Left cardiac atrium (tissue), 4 donors: ENCODE results near the gene SPTBN5. TPM values are rescaled to one million over a fixed set of nuclear protein-coding genes. Genes with fewer than 3 reads are reported as not detected.

Experiments
- ATAC-seq, 2 donors: fragments of 200-7000 bp; cut with Tn5 transposase; one replicate each; pipeline ENCODE4 v1.9.1; 2020; ENCODE audit warnings: mild to moderate bottlenecking in 2 of 2, moderate library complexity in 2 of 2
- DNase-seq: peaks from one replicate; pipeline ENCODE4 v3.0.0-alpha.2; 2020
- intact Hi-C, 2 donors: fragments of 100-400 bp; cut with DNase I; formaldehyde crosslinking; loops; one replicate each; pipeline versions ENCODE4 v1.14.1 to v1.15.1; 2022 to 2023
- microRNA-seq, 2 donors: library from miRNA; unstranded; fragments of <30 nt; microRNA quantifications; one replicate each; pipeline ENCODE4 v1.2.0, GENCODE V29; 2020
- total RNA-seq, 2 donors: library from RNA; stranded (reverse); fragmentation: NEBNext Ultra II Directional; extraction: Animal tissue kit (Norgen Biotek cat#: 25700); gene quantifications; one replicate each; pipeline ENCODE4 v1.2.1, GENCODE V29; 2021
- donor health status: DM: no; HTN: yes; CAD: no.
- donor health status: DM: no; HTN: yes; CAD: no; lungs with severe emphysema.
- donor health status: DM: yes; HTN: yes; CAD: no.
- donor health status: Dilated cardiomyopathy.

The SPTBN5 gene
- total RNA-seq, 2 donors from 2014 or later, result 1.7 to 2.5 TPM

- intact Hi-C loops, result no loop called here
- DNase-seq, result no peak
- peak in 1 of 2 donors; percentile 13 for ATAC-seq
These were observed 88.8 kb downstream of the SPTBN5 start for GRCh38 chr15:41804916-41805666.

DNA sequence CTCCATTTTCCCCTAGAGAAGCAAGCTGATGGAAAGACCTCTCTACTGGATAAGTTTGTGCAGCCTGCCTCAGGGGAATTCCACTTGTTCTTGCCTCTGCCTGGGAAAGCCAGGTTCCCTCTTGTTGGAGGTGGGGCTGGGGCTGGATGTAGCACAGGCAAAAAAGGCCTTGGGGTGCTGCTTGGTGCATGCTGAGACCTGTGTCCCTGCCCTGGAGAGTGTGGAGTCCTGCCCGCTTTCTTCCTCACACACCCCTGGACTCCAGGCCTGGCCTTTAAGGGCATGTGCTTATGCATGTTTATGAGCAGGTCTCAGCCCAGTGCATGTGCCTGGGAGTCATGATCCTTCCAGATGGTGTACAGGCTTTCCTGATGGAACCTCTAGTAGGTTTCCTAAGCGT is 89.5 kb downstream of the SPTBN5 start:
- intact Hi-C loops, result no loop called here

DNA sequence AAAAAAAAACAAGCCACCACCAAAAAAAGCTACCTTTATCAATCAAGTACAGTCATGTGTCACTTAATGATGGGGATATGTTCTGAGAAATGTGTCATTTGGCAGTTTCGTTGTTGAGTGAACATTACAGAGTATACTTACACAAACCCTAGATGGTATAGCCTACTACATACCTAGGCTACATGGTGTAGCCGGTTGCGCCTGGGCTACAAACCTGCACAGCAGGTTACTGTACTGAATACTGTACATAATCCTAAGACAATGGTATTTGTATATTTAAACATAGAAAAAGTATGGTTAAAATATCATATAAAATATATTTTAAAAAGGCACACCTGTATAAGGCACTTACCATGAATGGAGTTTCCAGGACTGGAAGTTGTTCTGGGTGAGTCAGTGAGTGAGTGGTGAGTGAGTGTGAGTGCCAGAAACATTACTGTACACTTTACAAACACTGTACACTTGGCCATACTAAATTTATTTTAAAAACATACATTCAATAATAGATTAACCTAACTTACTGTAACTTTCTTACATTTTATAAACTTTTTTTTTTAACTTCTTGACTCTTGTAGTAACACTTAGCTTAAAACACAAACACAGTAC is 91.9 kb downstream of the SPTBN5 start:
- no peak for ATAC-seq
- DNase-seq, result no peak
- intact Hi-C loops, result no loop called here

More for the DNA sequence above, 89.5 kb downstream of the SPTBN5 start:
- DNase-seq (no peak), ATAC-seq (no peak)

- DNase-seq (no peak), ATAC-seq (no peak)
- intact Hi-C loops, result no loop called here
These were observed 92.7 kb downstream of the SPTBN5 start for GRCh38 chr15:41801185-41801584.

DNA sequence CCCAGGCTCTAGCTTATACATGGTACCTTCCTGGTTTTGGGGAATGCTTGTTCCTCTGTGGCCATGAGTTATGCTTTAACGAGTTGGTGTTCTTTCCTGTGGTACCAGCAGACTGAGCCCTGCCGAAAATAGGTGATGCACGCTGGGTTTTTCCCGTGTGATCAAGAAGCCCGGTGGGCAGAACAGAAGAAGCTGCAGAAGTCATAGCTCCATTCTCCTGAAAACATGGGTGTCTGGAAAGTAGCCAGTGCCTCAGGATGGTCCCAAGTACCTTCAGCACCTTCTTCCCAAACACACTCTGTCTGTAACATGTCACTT is 94.4 kb downstream of the SPTBN5 start:
- intact Hi-C loops, result no loop called here
- ATAC-seq, result no peak

GRCh38 chr15:41798607-41799487 is 95.0 kb downstream of the SPTBN5 start:
- intact Hi-C loops, result no loop called here
- ATAC-seq (peak in 1 of 2 donors; percentile 17), DNase-seq (no peak)

More for the DNA sequence above, 94.4 kb downstream of the SPTBN5 start:
- no peak for DNase-seq

Small RNA genes within 50 kb of the gene (microRNA-seq; reads per million reads assigned to microRNA genes)
- 0 to 0.20 reads per million in 2 donors for gene MIR4310

Other genes starting within 250 kb of the SPTBN5 start
- 10 to 100 TPM; 31.6 to 32.0 TPM for gene MGA, start 233.6 kb downstream of the SPTBN5 start, total RNA-seq
- gene MAPKBP1, start 119.6 kb downstream of the SPTBN5 start, total RNA-seq, result 10 to 100 TPM; 13.9 to 19.0 TPM
- 10 to 100 TPM in 1 of 2 donors, 1 to 10 TPM in 1; 8.8 to 11.7 TPM for gene JMJD7, start 66.0 kb downstream of the SPTBN5 start, total RNA-seq
- gene PLA2G4B, start 55.2 kb downstream of the SPTBN5 start, total RNA-seq, result 1 to 10 TPM; 5.4 to 7.2 TPM
- gene EHD4, start 78.5 kb upstream of the SPTBN5 start, total RNA-seq, result 10 to 100 TPM; 34.0 to 42.1 TPM
- under 1 TPM in 1 of 2 donors, not detected in 1; 0.16 TPM for gene PLA2G4E, start 127.0 kb upstream of the SPTBN5 start, total RNA-seq
- not detected for gene PLA2G4D, start 200.5 kb upstream of the SPTBN5 start, total RNA-seq